ENCODE data around the gene ALOX15.

DNA sequence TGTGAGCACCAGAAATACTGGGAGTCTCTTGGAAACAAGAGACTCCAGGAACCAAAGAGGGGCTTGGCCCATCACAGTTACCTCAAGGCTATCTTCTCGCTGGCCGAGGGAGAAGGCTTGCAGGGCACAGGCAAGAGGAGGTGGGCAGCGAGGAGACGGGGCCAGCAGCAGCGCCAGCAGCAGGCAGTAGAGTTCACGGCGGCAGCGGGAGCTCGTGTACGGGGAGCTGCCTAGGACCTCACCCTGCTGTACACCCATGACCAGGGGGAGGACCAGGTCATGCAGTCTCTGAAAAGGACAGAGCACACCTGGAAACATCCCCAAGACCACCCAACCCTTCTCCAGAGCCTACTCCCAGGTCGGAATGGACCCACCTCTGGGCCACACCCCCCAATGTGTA, 31.7 kb upstream of the ALOX15 start:
- TF ChIP-seq, protein P1, sequence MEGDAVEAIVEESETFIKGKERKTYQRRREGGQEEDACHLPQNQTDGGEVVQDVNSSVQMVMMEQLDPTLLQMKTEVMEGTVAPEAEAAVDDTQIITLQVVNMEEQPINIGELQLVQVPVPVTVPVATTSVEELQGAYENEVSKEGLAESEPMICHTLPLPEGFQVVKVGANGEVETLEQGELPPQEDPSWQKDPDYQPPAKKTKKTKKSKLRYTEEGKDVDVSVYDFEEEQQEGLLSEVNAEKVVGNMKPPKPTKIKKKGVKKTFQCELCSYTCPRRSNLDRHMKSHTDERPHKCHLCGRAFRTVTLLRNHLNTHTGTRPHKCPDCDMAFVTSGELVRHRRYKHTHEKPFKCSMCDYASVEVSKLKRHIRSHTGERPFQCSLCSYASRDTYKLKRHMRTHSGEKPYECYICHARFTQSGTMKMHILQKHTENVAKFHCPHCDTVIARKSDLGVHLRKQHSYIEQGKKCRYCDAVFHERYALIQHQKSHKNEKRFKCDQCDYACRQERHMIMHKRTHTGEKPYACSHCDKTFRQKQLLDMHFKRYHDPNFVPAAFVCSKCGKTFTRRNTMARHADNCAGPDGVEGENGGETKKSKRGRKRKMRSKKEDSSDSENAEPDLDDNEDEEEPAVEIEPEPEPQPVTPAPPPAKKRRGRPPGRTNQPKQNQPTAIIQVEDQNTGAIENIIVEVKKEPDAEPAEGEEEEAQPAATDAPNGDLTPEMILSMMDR (IDR thresholded peaks at IDR 0.05) = no peak
- no peak for TF ChIP-seq POLR2A (IDR thresholded peaks at IDR 0.05)
